Activated naive CD4-positive, alpha-beta T cell treated with anti-CD3 and anti-CD28 coated beads, Interleukin-2, amount 10 ng/mL, durations not matched to agents 7 days and 5 days (primary cell): Measurements from ENCODE around the gene XPR1.
A peak's percentile ranks its signal among the peaks of the same experiment; 100 is the strongest.

ENCODE experiments used
- CTCF ChIA-PET: fragments of 350-600 bp; sonication (Branson Sonifier 250); formaldehyde crosslinking; loops from one replicate; lab custom pipeline; 2021; ENCODE audit warnings: antibody characterized with exemption; lab: Charles Lee
- DNase-seq: peaks from one replicate; pipeline ENCODE4 v3.0.0-alpha.2; 2020
- H3K27ac Mint-ChIP-seq: one replicate; pipeline ENCODE4 v1.8.0; 2021; ENCODE audit warnings: mild to moderate bottlenecking, moderate library complexity, mixed read lengths
- H3K27me3 Mint-ChIP-seq: one replicate; pipeline ENCODE4 v1.8.0; 2021; ENCODE audit warnings: mild to moderate bottlenecking, mixed read lengths
- H3K36me3 Mint-ChIP-seq: one replicate; pipeline ENCODE4 v1.8.0; 2021; ENCODE audit warnings: mixed read lengths
- H3K4me1 Mint-ChIP-seq: one replicate; pipeline ENCODE4 v1.8.0; 2021; ENCODE audit warnings: mixed read lengths
- H3K4me3 Mint-ChIP-seq: one replicate; pipeline ENCODE4 v1.8.0; 2021; ENCODE audit warnings: mild to moderate bottlenecking, moderate library complexity, mixed read lengths
- H3K9me3 Mint-ChIP-seq: one replicate; pipeline ENCODE4 v1.8.0; 2021; ENCODE audit warnings: mixed read lengths

Gene XPR1

DNA sequence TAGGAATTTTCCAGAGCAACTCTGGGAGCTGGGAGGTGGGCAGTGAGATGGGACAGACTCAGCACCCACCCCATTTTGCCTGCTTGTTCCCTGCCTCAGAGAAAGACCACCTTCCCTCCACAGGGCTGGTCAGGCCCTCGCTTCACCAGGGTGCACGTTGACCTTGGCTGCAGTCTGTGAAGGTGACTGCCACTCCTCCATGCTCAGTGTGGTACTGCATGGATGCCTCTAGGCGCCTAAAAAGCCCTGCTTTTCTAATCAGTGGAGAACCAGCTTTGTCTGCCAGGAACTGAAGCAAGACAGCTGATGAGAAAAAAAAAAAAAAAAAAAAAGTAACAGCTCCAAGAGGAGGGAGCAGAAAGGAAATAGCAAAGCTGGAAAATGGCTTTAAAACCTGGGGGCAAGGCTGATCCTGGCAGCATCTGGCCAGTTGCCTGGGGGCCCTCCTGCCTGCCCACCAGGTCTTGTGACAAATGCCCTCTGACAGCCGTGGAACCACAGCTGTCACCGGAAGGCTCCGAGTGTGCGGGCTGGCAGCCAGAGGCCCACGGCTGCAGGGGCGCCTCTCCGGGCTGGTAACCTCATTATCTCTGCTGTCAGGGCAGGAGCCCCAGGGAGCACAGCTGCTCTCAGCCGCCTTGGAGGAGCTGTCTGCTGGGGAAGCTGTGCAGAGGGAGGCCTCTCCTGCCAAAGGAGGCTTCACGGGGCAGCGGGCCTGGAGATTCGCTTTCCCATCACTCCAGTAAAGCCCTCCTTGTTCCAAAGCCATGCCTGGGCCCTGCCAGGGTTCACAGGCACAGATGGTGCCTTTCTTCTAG is 294.6 kb downstream of the XPR1 start:
- Mint-ChIP-seq H3K36me3 (no peaks in the 10 kb centered on the region), H3K27me3 (peaks cover 40% of the 10 kb centered on the region), H3K27ac (no peak overlapping the region), H3K4me1 (no peaks in the 10 kb centered on the region), H3K4me3 (no peak overlapping the region), H3K9me3 (no peaks in the 10 kb centered on the region)
- CTCF ChIA-PET, result no interaction called here
- peak; percentile 26 for DNase-seq

DNA sequence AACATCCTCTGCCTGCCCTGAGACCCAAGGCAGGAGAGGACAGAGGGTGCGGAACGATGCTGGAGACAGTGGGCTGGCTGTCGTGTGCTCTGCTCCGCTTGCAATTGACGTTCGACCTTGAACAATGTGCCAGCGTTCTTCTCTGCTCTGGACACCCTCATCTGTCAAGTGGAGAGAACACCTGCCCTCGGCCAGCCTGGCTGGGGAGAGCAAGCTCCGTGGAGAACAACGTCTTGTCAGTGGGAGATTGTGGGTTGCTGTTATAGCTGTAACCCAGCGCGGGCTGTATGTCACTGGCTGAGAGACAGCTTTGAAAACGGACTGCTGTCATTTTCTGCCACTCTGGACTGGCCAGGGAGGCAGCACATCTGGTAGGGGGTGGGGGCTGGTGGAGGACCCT is 295.5 kb downstream of the XPR1 start:
- H3K9me3 Mint-ChIP-seq, result no peaks in the 10 kb centered on the region
- H3K36me3 Mint-ChIP-seq, result no peaks in the 10 kb centered on the region
- H3K27me3 Mint-ChIP-seq, result peaks cover 32% of the 10 kb centered on the region
- no peak for DNase-seq
- no peak overlapping the region for H3K27ac Mint-ChIP-seq
- no peaks in the 10 kb centered on the region for H3K4me1 Mint-ChIP-seq
- no peak overlapping the region for H3K4me3 Mint-ChIP-seq
- CTCF ChIA-PET, result no interaction called here

DNA sequence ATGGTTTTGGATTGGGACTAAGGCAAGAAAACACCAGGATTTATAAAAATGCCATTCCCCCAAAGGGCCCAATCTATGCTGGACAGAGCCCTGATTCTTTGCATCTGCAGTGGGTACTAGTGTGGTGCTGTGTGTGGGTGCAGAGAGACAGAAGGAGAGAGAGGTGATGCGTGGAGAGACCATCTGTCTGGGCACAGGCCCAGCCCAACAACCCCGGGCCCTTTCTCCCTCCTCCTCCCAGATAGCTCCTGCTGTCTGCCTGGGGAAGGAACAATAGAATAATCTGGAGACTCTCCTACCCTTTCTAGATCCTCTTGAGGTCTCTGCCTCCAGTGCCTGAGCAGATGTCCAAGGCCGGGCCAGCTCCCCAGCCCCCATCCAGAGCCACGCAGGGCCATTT is 296.0 kb downstream of the XPR1 start:
- DNase-seq, result no peak
- Mint-ChIP-seq H3K4me1 (no peaks in the 10 kb centered on the region), H3K27ac (no peak overlapping the region), H3K27me3 (peaks cover 32% of the 10 kb centered on the region), H3K9me3 (no peaks in the 10 kb centered on the region), H3K4me3 (no peak overlapping the region), H3K36me3 (no peaks in the 10 kb centered on the region)
- CTCF ChIA-PET, result no interaction called here

DNA sequence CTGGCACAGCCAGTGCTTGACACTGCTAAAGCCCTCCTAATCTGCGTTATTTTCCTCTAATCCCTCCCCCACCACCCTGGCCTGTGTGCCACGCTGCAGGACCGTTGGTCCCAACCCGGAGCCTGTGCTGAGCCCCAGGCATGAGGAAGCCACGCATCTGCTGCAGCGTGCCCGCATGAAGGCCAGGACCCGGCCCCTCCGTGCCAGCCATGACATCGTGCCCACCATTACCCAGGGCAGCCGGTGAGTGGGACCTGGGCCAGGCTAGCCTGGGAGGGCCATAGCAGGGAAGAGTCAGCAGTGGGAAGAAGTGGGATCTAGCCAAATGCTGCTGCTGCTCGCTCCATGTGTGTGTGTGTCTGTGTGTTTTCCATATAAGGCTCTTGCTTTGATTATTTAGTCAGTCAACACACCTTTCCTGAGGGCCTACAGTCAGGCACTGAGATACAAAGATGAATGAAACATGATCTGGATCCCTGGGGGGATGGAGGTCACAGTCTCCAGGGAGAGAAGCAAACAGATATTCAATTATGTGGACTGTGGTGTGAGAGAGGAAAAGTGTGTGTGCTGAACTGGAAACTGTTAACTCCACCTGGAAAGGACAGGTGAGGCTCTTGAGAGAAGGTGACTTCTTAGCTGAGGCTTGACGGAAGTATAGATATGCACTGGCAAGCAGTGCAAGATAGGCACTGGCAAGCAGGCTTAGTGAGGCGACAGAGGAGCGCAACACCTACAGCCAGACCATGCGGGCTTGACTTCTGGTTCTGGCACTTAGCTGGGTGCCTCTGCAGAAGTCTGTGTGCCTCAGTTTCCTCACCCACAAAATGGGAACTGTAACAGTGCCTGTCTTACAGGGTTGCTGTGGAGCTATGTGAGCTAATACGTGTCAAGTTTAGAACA is 296.8 kb downstream of the XPR1 start:
- no peak overlapping the region for H3K27ac Mint-ChIP-seq
- no peak overlapping the region for H3K4me3 Mint-ChIP-seq
- peaks cover 28% of the 10 kb centered on the region for H3K27me3 Mint-ChIP-seq
- no peak for DNase-seq
- H3K9me3 Mint-ChIP-seq, result no peaks in the 10 kb centered on the region
- H3K36me3 Mint-ChIP-seq, result no peaks in the 10 kb centered on the region
- CTCF ChIA-PET, result no interaction called here
- no peaks in the 10 kb centered on the region for H3K4me1 Mint-ChIP-seq

DNA sequence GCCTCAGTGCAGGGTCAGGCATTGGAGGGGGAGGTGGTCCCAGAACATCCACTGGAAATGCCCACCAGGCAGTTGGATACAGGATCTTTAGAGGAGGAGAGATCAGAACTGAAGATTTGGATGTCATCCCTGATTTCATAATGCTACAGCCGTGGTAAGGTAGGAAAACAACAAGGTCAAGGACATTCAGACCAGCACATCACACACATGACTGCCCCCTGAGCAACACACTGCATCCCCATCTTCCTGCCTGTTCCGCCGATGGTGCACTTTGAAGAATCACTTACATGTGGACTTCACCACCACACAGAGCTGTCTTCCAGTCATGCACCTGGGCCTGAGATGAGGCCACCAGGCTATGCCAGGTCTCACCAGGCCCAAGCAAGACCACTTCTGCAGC is 297.6 kb downstream of the XPR1 start:
- no peak for DNase-seq
- CTCF ChIA-PET, result no interaction called here
- H3K27me3 Mint-ChIP-seq, result peaks cover 26% of the 10 kb centered on the region
- no peak overlapping the region for H3K4me3 Mint-ChIP-seq
- no peak overlapping the region for H3K27ac Mint-ChIP-seq
- H3K9me3 Mint-ChIP-seq, result no peaks in the 10 kb centered on the region
- peaks cover under 1% of the 10 kb centered on the region for H3K4me1 Mint-ChIP-seq
- no peaks in the 10 kb centered on the region for H3K36me3 Mint-ChIP-seq

DNA sequence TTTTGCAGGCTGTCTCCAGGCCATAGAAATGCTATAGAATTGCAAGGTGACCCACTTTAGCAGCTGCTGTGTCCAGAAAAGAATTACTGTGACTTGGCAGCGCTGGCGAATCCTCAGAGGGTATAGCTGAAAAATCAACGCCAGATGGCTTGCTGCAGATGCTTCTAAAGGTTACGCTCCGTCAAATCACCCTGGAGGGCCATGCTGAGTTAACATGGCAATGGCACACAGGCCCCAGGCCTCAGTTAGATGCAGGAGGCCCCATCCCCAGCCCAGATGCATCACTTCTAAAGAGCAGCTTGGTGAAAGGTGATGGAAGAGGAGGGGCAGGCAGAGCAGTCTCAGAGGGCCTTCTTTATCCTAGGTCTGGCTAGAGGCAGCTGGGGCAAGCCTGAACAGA is 298.9 kb downstream of the XPR1 start:
- no peak overlapping the region for H3K4me3 Mint-ChIP-seq
- peaks cover 22% of the 10 kb centered on the region for H3K27me3 Mint-ChIP-seq
- peaks cover 4% of the 10 kb centered on the region for H3K4me1 Mint-ChIP-seq
- CTCF ChIA-PET, result no interaction called here
- no peaks in the 10 kb centered on the region for H3K9me3 Mint-ChIP-seq
- DNase-seq, result no peak
- no peaks in the 10 kb centered on the region for H3K36me3 Mint-ChIP-seq
- H3K27ac Mint-ChIP-seq, result no peak overlapping the region

DNA sequence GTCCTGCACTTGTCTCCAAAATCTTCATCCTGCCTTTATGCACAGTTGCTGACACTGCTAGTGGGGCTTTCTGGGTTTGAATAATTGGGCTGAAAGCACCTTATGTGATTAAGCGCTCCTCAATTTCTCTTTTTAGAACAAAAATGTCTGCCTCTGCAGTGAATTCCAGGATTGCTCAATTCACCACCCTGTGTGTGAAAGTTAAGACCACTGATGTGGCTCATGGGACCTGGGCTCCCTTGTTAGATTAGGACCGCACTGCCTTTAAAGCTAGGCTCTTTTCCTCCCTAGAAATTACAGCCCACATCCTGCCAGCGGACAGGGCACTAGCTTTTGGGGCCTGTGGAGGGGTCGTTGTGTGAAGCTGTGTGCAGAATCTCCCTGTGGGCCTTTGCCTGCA is 299.7 kb downstream of the XPR1 start:
- Mint-ChIP-seq H3K27me3 (peaks cover 19% of the 10 kb centered on the region), H3K9me3 (no peaks in the 10 kb centered on the region), H3K4me1 (peaks cover 4% of the 10 kb centered on the region), H3K36me3 (no peaks in the 10 kb centered on the region), H3K4me3 (no peak overlapping the region), H3K27ac (no peak overlapping the region)
- CTCF ChIA-PET, result no interaction called here
- DNase-seq, result no peak

DNA sequence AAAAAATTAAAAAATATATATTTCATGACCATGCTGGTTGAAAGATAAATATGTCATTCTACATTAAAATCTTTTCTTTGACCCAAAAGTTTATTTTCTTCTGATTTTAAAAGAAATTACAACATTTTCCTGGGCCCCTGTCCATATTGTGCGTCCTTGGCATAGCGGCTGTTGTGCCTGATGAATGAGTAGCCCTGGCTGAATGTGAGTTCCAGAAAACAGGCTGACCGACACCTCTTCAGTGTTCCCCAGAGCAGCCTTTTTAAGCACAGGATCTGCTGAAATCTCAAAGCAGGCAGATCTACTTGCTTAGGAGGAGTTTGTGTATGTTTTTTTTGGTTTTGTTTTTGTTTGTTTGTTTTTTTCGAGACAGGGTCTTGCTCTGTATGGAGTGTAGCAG is 300.6 kb downstream of the XPR1 start:
- peaks cover 11% of the 10 kb centered on the region for H3K27me3 Mint-ChIP-seq

DNA sequence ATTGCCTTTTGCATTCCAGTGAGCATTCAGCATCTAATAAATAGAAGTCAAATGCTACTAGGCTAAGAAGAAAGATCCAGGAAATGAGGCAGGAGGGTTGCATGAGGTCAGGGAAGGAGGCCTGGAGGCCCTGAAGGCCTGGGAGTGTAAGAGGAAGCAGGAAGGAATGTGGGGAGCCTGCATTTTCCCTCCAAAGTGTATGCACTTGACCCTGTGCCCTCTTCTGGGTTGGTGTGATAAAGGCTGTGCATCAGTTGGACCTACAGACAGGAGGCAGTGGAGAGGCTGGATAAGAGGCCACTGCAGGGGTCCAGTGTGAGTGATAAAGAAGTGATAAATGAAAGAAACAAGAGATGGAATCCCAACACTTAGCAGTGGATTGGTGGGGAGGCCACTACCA is 301.3 kb downstream of the XPR1 start:
- peak overlapping the region; percentile 4 for H3K27ac Mint-ChIP-seq
- H3K4me3 Mint-ChIP-seq, result no peak overlapping the region
- H3K27me3 Mint-ChIP-seq, result peaks cover 9% of the 10 kb centered on the region
- H3K4me1 Mint-ChIP-seq, result peaks cover 6% of the 10 kb centered on the region
- DNase-seq, result no peak
- H3K36me3 Mint-ChIP-seq, result no peaks in the 10 kb centered on the region
- CTCF ChIA-PET, result no interaction called here
- no peaks in the 10 kb centered on the region for H3K9me3 Mint-ChIP-seq

More for the DNA sequence above, 300.6 kb downstream of the XPR1 start:
- Mint-ChIP-seq H3K36me3 (no peaks in the 10 kb centered on the region), H3K9me3 (no peaks in the 10 kb centered on the region), H3K4me3 (no peak overlapping the region), H3K4me1 (peaks cover 4% of the 10 kb centered on the region), H3K27ac (no peak overlapping the region)
- no peak for DNase-seq
- CTCF ChIA-PET, result no interaction called here

DNA sequence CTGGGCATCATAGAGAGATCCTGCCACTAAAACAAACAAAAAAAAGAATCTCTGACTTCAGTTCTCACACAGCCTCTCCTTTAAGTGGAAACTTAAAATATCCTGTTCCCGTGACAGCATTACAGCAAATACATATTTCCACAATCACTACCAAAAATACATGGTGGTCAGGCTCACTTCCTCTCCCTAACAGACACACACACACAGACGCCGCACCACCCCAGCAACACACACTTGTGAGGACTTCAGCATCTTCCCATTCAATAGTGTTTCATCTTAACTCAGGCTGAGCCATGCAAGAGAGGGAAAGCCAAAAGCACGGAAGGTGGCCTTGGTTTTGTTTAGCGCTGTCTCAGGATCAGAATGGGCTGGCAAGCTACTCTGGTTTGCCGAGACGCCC is 302.7 kb downstream of the XPR1 start:
- Mint-ChIP-seq H3K27me3 (peaks cover 23% of the 10 kb centered on the region), H3K4me1 (peaks cover 9% of the 10 kb centered on the region), H3K36me3 (no peaks in the 10 kb centered on the region), H3K4me3 (no peak overlapping the region), H3K9me3 (no peaks in the 10 kb centered on the region), H3K27ac (no peak overlapping the region)
- CTCF ChIA-PET, result no interaction called here
- DNase-seq, result no peak

DNA sequence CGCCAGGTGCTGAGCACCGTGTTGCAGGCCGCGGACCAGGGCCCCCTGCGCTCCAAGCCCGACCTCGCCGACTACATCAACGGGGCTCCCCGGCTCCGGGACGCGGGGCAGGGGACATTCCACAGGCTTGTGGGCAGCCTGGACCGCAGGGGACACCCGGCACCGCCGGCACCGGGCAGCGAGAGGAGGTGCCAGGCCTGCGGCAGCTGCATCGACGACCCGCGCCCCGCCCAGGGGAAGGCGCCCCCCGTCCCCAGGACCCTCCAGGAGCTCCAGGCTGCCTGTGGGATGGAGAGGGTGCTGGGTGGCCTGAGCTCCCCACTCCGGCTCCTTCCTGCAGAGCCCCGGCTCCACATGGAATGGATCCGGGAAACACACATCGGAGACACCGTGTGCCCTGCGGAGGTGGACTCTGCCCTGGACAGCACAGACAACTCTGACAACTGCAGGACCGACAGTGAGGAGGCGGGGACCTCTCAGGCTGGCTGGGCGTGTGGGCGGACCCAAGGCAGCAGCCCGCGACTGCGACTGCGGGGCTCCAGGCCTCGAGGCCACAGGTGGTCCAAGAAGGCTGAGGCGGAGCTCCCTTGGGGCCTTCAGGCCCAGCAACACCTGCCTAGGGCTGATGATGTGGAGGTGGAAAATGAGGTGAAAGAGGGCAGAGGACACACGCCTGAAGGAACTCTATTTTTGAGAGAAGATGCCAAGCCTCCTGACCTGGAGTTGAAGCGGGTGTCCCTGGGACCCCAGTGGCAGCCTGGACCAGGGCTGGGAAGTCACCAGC is 303.7 kb downstream of the XPR1 start:
- DNase-seq, result no peak
- Mint-ChIP-seq H3K27ac (no peak overlapping the region), H3K36me3 (no peaks in the 10 kb centered on the region), H3K4me3 (no peak overlapping the region), H3K4me1 (peaks cover 10% of the 10 kb centered on the region), H3K9me3 (no peaks in the 10 kb centered on the region), H3K27me3 (peaks cover 32% of the 10 kb centered on the region)
- CTCF ChIA-PET, result no interaction called here

DNA sequence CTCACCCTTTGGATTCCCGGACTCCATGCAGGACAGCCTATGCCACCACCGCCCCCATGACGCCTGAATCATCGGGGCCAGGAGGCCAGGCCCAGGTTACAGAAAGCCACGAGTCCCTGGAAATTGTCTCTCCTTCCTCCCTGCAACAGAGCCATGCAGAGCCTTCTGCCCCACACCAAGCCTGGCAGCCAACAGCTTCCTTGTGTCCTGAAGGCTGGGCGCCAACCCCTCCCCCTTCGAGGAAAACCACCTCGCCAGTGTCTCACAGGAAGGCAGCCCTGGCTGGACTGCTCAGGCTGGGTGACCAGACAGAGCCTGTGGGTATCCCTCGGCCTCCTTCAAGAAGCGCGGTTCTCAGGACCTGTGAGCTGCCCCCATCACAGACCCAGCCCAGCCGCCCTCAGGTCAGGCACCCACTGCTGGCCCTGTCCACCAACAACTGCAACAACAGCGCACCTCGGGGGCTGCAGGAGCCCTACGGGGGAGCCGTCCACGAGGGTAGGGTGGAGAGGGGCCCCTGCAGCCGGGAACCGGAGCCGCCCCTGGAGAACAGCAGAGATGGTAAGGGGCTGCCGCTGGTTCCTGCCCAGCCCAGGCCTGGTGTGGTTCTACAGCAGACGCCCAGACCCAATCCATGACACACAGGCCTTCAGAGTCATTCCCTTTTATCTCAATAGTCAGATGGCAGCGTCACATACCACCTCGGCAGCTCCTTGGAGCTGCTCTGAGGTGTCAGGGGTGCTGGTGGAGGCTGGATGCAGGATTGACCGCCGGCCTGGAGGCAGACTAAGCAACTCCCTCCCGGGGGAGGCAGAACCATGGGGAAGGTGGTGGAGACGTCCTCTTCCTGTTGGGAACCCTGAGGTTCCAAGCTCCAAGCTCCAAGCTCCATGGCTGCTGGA is 304.5 kb downstream of the XPR1 start:
- CTCF ChIA-PET, result interaction anchor here (0.6 kb wide), 1 partner anchor 154 kb away, joined by 3 read pairs; no protein-coding TSS in a partner anchor
- no peaks in the 10 kb centered on the region for H3K36me3 Mint-ChIP-seq
- H3K9me3 Mint-ChIP-seq, result no peaks in the 10 kb centered on the region
- no peak overlapping the region for H3K4me3 Mint-ChIP-seq
- peaks cover 10% of the 10 kb centered on the region for H3K4me1 Mint-ChIP-seq
- H3K27me3 Mint-ChIP-seq, result peaks cover 34% of the 10 kb centered on the region
- DNase-seq, result no peak
- no peak overlapping the region for H3K27ac Mint-ChIP-seq

DNA sequence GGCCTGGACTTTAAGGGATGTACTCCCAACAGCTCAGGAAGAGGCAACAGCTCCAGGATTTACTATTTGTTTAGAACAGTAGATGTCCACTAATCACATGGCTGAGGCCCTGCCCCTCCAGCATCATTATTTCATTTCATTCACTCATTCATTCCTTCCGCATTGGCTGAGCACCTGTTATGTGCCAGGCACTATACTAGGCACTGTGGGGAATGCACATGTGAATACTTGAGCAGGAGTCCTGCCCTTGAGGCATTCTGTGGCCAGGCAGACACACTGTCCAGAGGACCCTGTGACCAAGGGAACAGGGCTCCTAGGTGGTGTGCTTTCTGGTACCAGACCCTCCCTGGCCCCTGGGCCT is 305.2 kb downstream of the XPR1 start:
- Mint-ChIP-seq H3K9me3 (no peaks in the 10 kb centered on the region), H3K4me1 (peaks cover 10% of the 10 kb centered on the region), H3K36me3 (no peaks in the 10 kb centered on the region), H3K4me3 (no peak overlapping the region), H3K27ac (no peak overlapping the region), H3K27me3 (peaks cover 34% of the 10 kb centered on the region)
- CTCF ChIA-PET, result interaction anchor here (0.6 kb wide), 1 partner anchor 153 kb away, joined by 3 read pairs; no protein-coding TSS in a partner anchor
- no peak for DNase-seq
